PFSK-1 (cell line): ENCODE measurements around the gene LGALS3BP.

ENCODE experiments used
- FOXP2 ChIP-seq: optimal IDR thresholded peaks from 2 replicates; pipeline ENCODE3; 2011; ENCODE audit warnings: borderline replicate concordance, control low read depth, inconsistent platforms; ENCODE audit not compliant: insufficient read depth; ENCODE audit errors: extremely low read length, extremely low read depth
- POLR2AphosphoS5 ChIP-seq: IDR thresholded peaks from 2 replicates; pipeline ENCODE4 v1.6.1; 2012; ENCODE audit warnings: low read depth, mild to moderate bottlenecking, control low read depth, low read length, moderate library complexity
- REST ChIP-seq, 2 experiments: IDR thresholded peaks; 2 replicates each; pipeline versions ENCODE4 v1.6.1 to v1.8.0; 2011 to 2012; ENCODE audit warnings: low read depth in 2 of 2, low read length in 2 of 2, control low read depth in 1 of 2, inconsistent platforms in 1 of 2, mild to moderate bottlenecking in 1 of 2, moderate library complexity in 1 of 2; ENCODE audit not compliant: insufficient read depth in 1 of 2
- SIN3A ChIP-seq: IDR thresholded peaks from 2 replicates; pipeline ENCODE4 v1.6.1; 2012; ENCODE audit warnings: mild to moderate bottlenecking, low read length, moderate library complexity, borderline replicate concordance; ENCODE audit not compliant: insufficient read depth
- TAF1 ChIP-seq: IDR thresholded peaks from 2 replicates; pipeline ENCODE4 v1.6.1; 2012; ENCODE audit warnings: low read length, control low read depth, borderline replicate concordance; ENCODE audit not compliant: insufficient read depth

Gene LGALS3BP

GRCh38 chr17:78934681-78935418 is 44.9 kb downstream of the LGALS3BP start:
- TF ChIP-seq SIN3A (no peak), TAF1 (no peak), REST (IDR thresholded peaks at IDR 0.05; ENCODE audit: insufficient read depth in 1 of 2, low read depth in 2 of 2, low read length in 2 of 2) (no peak), POLR2AphosphoS5 (no peak), FOXP2 (no peak)

DNA sequence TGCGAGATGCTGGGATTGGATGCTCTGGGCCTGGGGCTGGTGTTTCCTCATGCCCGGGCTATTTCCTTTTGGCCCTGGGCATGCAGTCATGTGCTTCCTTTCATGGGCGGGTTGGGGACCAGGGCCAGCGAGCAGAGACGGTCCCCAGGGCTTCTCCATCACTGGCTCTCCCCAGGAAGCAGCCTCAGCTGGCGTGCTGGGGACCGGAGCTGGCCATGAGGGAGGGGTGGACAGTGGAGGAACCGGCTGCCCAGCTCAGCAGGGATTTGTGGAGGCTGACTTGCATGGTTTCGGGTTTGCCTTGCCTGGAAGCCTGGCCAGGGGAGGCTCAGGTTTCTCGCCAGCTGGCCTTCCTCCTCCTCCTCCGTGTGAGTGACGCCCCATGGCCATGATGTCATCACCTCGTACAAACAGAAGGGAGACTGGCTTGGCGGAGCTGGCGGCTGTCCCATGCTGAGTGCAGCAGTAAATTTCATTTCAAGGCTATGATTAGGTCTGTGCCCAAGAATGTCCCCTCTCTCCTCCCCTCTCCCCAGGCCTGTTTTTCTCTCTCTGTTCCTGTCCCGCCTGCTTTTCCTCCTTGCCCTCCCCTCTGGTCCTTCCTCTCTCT is 45.7 kb downstream of the LGALS3BP start:
- TF ChIP-seq SIN3A (no peak; the same call in 1 of the 2 replicates), REST (IDR thresholded peaks at IDR 0.05; ENCODE audit: insufficient read depth in 1 of 2, low read depth in 2 of 2, low read length in 2 of 2) (no peak), POLR2AphosphoS5 (0 out of 2 replicates have a peak, but pooled peaks have one; percentile 51), FOXP2 (peak; percentile 67), TAF1 (no peak)

GRCh38 chr17:78933025-78933958 is 46.4 kb downstream of the LGALS3BP start:
- TF ChIP-seq POLR2AphosphoS5 (no peak), SIN3A (peak; percentile 71; the same call in 1 of the 2 replicates), REST (IDR thresholded peaks at IDR 0.05; ENCODE audit: insufficient read depth in 1 of 2, low read depth in 2 of 2, low read length in 2 of 2) (peak in 1 of 2 experiments; percentile 28; a peak in 1 of 4 replicates), FOXP2 (peak; percentile 99), TAF1 (peak; percentile 41; the same call in 1 of the 2 replicates)

- TF ChIP-seq FOXP2: peak; percentile 14
- TF ChIP-seq POLR2AphosphoS5: no peak
Measured at GRCh38 chr17:78929908-78930775, 49.6 kb downstream of the LGALS3BP start.
